HUDEP-2 (cell line): ENCODE measurements around the gene PDXK.
"Not testable (repeated sequence)": the region's sequence is repeated elsewhere in the genome, so short reads cannot be mapped to it uniquely, and the experiment has no call there.

Experiments used
- DNase-seq, 76 experiments: peaks; one replicate each; lab custom pipeline; 2025; ENCODE audit not compliant: unreplicated experiment in 76 of 76; lab: John Stamatoyannopoulos, UW

Gene PDXK

GRCh38 chr21:43696214-43696613 is 22.7 kb upstream of the PDXK start:
- DNase-seq: no peak

DNA sequence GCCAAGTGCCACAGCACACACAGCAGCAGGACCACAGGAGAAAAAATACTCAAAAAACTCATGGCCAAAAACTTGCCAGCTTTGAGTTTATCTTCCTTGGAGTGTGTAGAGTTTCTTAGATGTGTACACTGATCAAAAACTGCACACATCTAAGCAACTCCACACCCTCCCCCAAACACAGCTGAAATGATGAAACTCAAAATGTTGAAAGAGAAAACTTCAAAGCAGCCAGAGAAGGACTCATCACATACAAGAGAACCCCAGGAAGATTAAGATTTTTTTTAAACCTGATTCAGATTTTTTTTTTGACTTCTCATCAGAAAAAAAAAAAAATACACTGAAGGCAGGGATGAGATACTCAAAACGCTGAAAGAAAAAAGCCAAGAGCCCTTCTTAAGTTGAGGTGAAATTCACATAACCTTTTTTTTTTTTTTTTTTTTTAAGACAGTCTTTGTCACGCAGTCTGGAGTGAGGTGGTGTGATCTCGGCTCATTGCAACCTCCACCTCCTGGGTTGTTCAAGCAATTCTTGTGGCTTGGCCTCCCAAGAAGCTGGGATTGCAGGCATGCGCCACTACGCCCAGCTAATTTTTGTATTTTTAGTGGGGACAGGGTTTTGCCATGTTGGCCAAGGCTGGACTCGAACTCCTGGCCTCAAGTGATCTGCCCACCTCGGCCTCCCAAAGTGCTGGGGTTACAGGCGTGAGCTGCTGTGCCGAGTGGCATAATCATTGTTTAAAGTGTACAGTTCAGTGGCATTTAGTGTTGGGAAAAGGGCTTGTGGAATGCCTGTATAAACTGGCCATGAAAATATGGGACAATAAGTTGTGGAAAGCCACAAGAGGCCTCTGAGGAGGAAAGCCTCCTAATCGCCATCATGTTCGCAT is 20.9 kb upstream of the PDXK start:
- DNase-seq: no peak

- not testable (repeated sequence) for DNase-seq
Measured at GRCh38 chr21:43699492-43699777, 19.5 kb upstream of the PDXK start.

GRCh38 chr21:43699933-43700599 is 18.9 kb upstream of the PDXK start:
- no peak for DNase-seq

DNA sequence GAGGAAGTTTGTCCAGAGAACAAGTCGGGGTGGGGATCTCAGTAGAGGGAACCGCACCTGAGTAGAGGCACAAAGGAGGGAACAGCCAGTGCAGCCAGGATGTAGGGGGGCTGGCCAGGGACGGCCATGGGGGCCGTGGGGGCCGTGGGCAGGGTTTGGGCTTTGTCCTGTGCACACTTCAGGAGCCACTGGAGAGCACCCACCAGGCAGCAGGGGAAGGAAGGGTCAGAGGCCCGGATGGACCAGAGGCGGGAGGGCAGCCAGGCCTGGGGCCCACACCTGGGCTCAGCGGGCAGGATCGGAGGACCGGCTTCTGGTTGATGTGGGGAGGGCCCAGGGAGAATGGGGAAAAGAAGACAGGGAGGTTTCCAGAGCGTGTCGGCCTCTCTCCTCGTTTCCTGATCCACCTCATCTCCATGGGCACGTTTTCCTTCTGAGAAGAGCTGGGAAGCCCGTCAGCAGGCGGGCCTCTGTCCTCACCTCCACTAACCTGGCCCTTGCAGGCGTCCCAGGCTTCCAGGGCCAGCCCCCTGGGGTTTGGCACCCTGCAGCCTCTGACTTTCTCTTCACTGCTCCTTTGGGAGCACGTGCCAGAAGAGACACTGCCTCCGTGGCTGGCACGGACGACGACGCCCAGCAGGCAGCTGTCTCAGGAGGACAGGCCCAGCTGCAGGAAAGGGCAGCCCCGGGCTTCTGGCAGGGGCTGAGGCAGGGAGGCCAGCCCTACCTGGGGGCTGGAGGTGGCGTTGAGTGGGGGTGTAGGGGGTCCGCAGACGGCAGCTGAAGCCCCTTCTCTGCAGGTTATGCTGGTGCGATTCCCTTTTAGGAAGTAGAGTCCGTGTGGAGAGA is 16.8 kb upstream of the PDXK start:
- no peak for DNase-seq

- DNase-seq: no peak
Measured at GRCh38 chr21:43702785-43703034, 16.2 kb upstream of the PDXK start.

GRCh38 chr21:43703035-43703880 is 15.7 kb upstream of the PDXK start:
- DNase-seq: no peak

- DNase-seq: no peak
Measured at GRCh38 chr21:43707462-43707861, 11.5 kb upstream of the PDXK start.

GRCh38 chr21:43708745-43709381 is 10.1 kb upstream of the PDXK start:
- no peak for DNase-seq

GRCh38 chr21:43712268-43712942 is 6.5 kb upstream of the PDXK start:
- peak in 13 of 76 experiments; percentile 21 to 71 (median 40) for DNase-seq

DNA sequence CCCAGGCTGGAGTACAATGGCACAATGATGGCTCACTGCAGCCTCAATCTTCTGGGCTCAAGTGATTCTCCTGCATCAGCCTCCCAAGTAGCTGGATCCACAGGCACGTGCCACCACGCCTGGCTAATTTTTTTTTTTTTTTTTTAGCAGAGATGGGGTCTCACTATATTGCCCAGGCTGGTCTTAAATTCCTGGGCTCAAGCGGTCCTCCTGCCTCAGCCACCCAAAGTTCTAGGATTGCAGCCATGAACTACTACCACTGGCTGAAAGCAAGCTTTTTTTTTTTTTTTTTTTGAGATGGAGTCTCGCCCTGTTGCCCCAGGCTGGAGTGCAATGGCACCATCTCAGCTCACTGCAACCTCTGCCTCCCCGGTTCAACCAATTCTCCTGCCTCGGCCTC is 5.8 kb upstream of the PDXK start:
- DNase-seq: not testable (repeated sequence)

DNA sequence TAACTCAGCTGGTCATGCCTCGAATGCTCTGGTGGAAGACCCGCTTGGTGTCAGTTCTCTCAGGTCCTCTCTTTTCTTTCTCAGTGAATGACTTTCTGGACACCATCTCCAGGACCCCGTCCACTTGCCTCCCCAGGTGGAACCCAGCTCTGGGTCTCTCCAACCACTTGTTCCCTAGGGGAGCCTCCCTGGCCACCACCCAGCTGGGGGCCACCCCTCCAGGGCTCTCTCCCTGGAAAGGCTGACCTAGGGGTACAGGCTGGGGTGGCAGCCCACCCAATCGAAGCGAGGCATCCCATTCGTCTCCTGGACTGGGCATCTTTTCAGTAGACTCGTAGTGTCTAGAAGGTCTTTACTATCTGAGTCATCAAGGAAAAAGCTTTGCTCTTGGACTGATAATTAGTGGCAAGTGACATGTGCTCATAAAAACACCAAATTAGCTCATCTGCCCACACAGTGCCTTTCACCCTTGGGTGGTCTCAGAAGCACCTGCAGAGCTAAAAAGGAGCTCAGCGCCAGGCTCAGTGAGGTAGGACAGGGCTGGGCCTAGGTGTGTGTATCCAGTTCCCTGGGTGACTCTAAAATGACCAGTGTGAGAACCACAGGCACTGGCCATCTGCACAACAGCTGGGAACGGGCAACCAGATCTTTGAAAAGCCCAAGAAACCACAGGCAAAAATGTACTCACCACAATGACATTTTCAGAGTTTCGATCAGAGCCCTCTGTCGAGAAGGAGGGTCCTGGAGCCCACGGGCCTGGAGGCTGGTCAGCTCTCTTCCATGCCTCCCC is 2.4 kb upstream of the PDXK start:
- no peak for DNase-seq

GRCh38 chr21:43717166-43717853 is 1.6 kb upstream of the PDXK start:
- DNase-seq: no peak

GRCh38 chr21:43717967-43718871 is 710 bp upstream of the PDXK start:
- peak in 1 of 76 experiments; percentile 57 for DNase-seq

DNA sequence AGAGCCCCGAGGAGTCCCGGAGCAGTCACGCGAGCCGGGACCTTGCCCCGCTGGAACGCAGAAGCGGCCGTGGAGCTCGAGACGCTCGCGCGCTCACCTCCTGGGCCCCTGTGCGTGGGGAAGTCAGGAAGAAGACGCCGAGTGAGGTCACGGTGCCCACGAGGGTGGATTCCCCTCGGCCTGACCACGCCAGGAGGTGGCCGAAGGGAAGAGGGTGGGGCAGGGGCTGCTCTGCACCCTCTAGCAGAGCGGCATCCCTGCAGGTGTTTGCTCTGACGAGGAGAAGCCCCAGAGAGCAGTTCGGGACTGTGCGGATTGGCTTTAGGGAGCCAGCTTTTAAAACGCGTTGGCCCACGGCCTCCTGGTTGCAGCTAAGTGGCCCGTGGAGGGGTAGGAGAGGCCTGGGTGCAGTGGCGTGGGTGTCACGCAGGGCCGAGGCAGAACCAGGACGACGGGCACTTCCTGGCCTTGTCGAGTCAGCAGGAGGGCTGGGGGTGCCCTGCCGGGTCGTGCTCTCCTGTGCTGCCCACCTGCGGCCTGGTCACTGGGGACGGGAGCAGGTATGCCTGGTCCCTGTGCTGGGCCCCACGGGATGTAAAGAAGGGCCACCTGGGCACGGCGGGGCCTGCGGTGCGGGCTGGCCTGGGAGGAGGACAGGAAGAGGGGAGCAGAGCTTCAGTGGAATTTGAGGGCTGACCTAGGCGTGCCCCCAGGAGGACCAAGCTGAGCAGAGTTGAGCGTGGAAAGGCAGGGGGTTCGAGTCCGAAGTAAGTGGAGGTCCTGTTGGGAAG is 1.0 kb downstream of the PDXK start:
- peak in 1 of 76 experiments; percentile 31 for DNase-seq

- DNase-seq: no peak
Measured at GRCh38 chr21:43720539-43721166, 1.7 kb downstream of the PDXK start.
